Stimulated activated CD4-positive, alpha-beta T cell treated with anti-CD3 and anti-CD28 coated beads, Interleukin-15, amount 100 ng/mL, for 24 hours (primary cell): Measurements from ENCODE around the gene SGSM2.
A peak's percentile ranks its signal among the peaks of the same experiment; 100 is the strongest.

Source experiments
- DNase-seq: peaks from one replicate; pipeline ENCODE4 v3.0.0-alpha.2; 2020

SGSM2 gene

DNA sequence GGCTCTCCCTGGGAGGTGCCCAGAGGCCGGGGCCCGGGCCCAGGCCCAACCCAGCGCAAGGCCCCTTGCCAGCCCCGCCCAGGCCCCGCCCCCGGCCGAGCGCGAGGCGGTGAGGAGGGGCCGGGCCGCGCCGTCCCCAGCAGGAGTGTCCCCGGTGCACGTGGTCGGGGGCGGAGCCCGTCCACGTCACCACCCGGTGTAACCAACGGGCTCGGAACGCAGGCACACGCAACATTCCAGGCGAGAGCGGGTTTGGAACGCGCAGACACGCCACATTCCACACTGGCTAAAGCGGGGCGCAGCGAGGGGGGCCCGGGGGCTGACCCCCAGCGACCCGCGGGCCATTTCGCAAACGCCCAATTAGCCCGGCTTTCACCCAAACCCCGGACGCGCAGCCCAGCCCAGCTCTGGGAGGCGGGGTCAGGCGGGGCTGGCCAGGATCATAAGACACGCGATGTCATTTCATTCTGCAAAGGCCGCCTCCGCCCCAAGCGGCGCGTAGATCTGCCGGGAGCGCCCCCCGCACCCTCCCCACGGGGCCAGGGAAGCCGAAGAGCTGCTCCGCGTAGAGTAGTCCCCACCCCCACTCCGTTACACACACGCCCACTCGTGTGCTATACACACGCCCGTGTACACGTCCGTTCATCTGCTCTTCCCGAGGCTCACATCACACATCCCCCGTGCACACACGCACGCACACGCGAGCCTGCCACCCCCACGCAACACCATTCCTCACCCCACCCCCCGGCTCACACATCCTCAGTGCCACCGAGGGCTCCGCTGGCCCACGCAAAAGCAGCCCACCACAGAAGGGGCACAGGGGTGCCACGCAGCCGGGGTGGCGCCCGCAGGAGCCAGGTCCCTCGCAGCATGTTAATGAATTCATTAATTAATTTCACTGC lies 62.5 kb downstream of the SGSM2 start:
- peak; percentile 96 for DNase-seq

DNA sequence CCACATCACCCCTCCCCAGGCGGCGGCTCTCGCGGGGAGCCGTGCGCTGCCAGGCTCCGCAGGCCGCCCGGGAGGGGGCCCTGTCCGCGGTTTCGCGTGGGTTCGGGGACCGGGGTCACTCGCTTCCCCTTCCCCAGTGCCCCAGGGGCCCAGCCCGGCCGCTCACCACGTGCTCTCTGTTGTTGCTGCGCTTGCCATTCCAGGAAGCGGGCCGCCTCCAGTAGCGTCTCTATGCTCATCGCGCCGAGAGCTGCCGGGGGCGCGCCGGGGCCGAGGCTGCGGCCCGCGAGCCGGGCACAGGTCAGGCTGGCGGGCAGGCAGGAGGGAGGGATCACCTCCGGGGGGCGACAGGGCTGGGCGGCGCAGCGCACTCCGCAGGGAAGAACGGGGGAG lies 63.2 kb downstream of the SGSM2 start:
- DNase-seq: peak; percentile 78

DNA sequence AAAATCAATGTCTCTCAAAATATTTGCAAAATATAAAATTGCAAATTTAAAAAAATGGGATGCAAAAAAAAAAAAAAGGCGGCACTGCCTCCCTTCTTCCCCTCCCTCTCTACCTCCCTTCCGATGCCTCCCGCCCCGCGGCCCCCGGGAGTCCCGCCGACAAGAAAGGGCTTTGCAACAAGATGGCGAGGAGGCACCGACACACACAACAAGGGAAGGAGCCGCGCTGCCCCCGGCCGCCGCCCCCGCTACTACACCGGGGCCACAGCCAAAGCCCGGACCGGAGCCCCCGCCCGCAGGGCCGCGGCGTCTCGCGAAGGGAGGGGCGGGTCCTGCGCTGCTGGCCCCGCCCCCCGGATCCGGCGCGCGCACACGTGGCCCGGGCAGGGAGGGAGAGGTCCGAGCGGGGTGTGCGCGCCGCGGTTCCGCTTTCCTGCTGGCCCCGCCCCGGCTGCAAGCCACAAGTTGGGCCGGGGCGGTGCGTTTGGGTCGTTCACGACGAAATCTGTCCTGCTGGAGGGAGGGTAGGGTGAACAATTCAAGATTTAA lies 63.6 kb downstream of the SGSM2 start, which contains the start of gene MNT:
Gene MNT (minus strand): TSS at position 184 of the 549 bp plus-strand sequence. CDS start 348 bp downstream, outside the sequence.
- peak; percentile 95 for DNase-seq

DNA sequence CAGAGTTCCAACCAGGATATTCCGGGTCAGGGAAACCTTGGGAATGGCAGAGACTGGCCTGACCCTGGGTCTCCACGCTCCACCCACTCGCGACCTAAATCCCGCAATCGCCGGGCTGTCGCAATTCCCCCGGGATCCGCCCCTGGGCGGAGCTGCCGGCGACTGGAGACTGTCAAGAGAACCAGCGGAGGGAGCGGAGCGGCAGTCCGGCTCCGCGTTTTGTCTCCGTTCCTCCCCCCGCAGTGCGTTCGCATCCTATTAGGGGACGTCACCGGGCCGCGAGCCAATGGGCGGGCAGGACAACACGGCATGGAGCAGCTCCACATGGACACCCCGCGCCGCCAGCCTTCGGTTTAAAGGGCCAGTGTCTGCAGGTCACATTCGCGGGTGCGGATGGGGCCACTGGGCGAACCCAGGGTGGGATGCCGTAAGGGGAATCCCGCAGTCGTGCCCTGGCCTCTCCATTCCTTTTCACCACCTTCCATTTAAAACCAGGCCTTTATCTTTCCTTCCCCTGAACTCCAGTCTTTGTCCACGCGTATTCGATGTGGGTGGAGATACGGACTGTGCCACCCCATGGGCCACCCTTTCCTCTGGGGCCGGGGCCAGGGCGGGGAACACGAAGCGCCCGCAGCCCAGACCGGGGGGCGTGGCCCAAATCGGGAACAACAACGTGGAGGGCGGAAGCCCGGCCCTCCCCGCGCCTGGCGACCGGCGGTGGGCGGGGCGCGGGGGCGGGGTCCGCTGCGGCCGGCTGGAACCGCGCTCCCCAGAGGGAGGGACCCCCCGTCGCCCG lies 64.3 kb downstream of the SGSM2 start:
- peak; percentile 99 for DNase-seq

DNA sequence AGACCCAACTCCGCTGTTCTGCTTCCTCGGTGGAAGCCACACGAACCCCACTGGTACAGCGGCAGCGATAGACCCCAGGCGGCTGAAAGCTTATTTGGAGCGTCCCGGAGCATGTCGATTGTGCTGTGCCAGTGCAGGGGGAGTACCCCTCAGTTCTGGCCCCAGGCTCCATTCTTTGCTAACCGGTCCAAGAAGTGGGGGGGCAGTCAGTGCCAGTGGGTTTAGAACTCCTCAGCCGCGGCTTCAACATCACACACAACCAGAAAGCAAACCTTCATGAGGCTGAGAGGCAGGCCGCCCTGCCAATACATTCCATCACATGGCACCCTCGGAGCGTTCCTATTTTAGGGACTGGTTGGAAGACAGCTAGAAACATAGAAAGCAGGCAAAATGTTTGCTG lies 65.2 kb downstream of the SGSM2 start:
- no peak for DNase-seq

DNA sequence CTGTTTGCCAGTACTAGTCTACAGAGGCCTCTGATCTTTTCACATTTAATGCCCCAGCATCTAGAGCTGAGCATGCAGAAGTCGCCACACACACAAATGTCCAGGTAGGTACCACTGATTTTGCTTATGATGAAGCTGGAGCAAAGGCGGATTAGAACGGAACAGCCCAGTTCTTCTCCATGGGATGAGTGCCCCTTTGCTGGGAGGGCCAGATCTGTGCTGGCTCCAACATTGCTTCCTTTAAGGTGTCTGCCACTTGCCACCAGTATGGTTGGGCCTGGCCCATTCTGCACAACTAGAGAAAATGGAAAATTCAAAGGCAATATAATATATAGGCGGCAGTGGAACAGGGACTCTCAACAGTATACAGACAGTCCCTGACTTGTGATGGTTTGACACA lies 65.7 kb downstream of the SGSM2 start:
- no peak for DNase-seq

DNA sequence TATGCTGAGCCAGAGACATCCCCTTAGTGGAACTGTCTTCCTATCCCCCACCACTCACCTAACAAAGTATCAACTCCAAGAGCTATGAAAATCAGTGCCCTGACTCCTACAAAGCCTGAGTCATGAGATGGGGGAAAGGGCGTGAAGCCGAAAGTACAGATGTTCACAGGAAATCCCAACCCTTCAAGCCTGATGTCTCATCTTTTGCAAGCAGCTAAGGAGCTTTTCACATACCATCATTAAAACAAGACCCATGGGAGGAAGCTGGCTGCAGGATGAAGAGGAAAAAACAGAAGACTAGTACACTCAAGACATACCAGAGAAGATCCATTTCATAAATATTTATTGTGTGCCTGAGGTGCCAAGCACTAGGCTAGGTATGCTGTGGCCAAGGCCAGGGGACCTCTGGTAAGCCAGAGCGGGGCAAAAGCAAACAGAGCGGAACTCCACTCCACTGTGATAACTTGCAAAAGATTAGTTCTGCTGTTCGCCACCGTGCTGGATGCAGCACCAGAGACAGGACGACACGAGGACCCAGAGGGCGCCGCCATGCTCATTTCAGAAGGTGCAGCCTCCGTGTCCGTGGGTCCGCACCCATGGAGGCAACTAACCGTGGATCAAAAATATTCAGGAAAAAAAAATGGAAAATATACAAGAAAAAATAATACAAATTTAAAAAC lies 68.1 kb downstream of the SGSM2 start:
- DNase-seq: no peak

DNA sequence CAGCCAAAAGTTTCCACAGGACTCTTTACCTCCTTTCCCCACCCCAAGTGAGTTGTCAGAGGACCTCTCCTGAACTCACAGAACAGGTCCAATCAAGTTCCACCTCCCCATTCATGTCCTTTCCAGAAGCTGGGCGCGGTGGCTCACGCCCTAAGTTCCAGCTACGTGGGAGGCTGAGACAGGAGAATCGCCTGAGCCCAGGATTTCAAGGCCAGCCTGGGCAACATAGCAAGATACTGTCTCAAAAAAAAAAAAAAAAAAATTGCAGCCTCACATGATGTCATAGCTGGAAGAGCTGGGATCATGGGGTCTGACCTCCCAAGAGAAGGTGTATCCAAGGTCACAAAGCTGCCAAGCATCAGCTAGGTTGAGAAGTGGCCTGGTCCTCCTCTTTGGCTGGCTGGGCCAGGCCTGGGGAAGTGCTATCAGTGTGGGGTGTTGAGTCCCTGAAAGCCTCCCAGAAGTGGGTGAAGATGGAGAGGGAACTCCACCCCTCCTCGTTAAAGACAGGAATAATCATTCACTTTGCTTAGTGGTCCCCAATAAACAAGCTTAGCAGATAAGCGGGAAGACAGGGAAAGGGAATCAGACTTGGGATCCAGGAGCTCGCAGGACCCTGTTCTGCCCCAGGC lies 69.1 kb downstream of the SGSM2 start:
- no peak for DNase-seq

DNA sequence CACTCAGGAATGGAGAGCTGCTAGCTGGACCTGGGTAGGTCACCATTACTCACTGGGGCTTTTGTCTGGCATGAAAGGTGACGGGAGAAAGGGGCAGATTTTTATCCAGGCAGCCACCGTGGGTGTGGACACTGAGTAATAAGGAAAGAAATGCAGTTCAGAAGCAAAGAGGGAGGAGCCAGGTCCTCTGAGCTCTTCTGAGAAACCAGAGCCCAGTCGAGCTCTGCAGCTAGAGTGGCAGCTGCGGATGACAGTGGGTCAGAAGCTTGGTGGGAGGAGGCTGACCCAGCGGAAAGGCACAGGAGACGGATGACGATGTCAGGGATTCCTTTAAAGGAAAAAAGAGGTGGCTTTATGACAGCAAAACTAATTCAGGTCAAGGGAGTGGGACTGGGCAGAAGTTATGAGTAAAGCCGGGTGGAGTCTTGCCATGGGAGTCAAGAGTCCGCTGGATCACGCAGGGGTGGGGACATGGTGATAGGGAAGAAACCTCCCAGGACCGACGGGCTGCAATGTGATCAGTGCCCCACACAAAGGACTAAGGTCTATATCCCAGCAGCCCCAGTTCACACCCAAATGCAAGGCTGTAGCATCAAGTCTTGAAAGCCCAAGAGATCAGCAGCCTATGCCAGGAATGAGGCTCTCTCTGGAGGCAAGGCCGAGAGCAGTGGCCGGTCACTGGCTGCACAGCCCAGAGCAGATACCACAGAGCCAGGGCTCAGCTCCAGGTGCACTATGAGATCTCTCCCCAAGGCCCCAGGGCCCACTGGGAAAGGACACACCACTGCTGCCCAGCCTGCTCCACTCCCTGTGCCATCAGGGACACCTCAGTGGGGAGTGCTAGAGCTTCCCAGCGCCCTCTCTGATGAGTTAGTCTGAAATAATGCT lies 69.8 kb downstream of the SGSM2 start:
- peak; percentile 29 for DNase-seq

DNA sequence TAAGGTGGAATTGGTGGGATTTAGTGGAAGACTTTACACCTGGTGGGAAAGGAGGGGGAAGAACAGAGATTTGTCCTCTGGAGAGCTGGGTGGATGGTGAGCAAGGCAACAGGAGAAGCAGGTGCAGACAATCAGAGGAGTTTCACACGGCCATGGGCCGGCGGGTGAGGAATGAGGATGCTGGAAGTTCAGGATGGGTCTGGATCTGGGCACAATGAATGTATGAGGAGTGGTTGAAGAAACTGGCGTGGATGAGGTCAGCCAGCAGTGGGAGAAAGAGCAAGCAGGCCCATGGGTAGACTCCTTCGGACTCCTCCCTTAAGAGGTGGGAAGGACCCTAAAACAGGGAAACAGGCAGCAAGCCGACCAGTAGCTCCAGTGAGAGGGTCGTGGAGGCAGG lies 73.7 kb downstream of the SGSM2 start:
- no peak for DNase-seq

DNA sequence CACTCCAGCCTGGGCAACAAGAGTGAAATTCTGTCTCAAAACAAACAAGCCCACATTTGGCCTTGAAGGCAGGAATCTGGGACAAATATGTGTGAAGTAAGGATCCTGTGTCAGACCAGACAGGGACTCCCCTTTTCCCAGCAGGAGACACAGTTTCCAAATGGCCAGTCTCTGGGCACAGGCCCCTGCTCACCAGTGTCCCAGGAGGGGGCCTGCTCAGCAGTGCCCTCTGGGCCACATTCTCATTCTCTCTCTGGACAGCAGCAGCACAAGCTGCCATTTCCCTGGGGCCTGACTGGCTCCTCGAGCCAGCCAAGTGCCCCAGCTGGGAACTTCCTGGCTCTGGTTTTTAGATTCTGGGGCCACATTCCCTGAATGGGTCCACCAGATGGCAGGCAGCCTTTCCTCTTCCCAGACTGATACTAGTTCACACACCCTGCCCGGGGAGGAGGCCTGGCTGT lies 75.3 kb downstream of the SGSM2 start:
- no peak for DNase-seq

DNA sequence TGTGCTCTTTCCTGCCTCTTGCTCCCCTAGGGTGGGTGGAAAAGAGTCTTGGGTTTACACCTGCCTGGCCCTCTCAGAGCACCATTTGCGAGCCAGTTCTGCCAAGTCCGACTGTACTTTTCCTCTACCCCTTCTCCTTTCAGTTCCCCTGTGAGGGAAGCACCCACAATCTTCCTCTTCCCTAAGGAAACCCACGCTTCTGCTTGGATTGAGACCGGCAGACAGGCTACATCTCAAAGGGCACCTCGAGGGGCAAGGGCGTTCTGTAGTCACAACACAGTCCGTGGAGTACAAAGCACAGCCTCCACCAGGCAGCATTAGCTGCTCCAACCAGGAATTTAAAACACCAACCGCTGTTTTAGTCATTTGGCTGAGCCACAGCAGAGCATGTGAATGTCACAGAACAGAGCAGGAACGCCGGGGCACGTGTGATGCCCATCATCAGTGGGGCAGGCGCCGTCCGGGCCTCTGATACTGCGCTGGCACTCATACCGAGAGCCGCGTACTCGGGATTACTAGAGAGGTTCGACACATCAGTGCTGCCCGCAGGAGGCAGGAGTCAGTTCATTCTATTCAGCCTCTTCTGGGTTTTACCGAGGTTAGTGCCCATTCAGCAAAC lies 77.3 kb downstream of the SGSM2 start:
- no peak for DNase-seq

DNA sequence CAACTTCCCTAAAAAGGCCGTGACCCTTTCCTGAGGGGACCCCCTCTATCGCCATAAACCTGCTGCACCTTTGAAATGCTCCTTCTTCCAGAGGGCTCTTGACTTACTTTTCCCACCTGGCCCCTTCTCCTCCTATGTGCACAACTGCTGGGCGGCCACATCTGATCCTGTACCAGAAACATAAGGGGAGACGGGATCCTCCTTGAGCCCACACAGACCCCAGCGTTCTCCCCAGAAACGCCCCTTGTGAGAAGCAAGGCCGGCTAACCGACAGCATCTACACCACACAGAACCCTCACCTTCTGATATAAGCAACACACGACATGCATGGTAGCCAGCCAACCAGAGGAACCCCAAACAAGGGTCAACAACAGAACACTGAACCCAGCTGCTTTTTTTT lies 77.8 kb downstream of the SGSM2 start:
- no peak for DNase-seq

DNA sequence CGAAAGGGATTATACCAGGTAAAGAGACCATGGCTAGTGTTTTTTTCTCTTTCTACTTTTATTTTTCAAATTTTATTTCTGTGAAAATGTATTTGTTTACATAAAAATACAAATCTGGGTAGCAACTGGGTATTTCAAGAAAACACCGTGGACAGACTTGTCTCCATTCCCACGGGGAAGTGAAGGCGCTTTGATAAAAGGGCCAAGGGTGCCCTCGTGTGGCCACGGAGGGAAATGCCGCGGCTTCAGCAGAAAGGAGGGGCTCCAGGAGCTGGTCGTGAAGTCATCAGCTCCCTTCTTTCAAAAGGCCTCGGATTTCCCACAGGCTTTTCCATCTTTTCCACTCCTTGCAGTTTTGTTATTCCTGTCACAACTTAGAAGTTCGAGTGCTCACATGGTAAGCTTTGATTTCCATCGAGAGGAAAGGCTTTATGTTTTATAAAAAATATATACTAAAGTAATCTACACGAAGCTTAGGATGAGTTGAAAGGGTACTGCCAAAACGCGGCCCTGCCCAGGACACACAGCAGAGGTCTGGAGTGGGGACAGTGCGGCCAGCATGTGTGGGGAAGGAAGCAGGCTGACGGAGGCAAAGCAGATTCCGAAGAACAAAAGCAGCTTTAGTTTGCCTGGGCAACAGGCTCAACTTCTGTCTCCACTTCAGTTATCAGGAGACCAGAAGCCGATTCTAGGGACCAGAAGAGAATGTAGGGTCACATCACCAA lies 78.9 kb downstream of the SGSM2 start:
- peak; percentile 86 for DNase-seq

DNA sequence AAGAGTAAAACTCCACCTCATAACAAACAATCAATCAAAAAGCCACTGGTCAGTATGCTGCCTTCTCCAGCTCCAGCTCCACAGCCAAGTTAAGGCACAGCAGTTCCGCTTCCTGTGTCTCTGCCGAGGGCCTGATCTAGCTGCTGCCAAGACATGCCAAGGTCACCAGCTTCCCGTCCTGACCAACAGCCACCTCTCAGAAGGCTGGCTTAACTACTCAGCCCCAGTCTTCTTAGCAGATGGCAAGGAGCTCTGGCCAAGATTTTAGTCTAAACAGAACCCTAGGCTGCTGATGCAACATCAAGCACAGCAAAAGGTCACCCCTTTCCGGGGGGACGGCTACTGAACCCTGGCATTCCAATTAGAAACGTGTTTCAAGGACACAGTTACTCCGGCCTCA lies 81.3 kb downstream of the SGSM2 start:
- no peak for DNase-seq

DNA sequence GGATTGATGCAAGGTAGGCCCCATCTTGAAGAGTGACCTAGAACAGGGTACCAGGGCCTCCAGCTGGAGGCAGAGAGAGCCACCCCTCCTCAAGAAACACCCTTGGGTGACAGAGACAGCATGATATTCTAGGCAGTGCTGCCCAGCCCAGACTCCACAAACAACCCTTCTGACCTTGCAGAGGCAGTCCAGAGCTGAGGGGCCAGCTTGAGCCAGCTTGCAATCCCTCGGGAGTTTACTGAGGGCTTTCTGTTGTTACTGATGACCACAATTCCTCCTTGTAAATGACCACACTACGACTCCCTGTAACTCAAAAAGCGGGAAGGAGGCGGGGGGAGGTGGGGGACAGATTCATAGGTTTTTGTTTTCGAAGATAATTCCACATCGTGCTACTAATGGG lies 82.2 kb downstream of the SGSM2 start:
- no peak for DNase-seq

DNA sequence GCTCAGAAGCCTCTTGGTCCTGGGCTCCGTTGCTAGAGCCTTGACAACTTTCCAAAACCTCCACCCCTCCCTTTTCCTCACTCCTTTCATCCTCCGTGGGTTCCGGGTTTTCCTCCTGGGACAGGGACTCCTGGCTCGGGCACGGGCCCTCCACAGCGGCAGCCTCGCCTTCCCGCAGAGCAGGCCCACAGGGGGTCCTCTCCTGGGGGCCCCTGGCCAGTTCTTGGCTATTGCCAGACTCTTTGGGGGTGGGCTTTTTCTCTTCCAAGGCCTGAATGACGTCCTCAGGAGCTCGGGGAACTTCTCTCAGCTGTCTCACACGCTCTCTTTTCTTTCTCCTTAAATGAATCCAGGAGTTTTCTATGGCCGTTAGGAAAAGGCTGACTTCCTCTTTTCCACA lies 82.9 kb downstream of the SGSM2 start:
- no peak for DNase-seq

DNA sequence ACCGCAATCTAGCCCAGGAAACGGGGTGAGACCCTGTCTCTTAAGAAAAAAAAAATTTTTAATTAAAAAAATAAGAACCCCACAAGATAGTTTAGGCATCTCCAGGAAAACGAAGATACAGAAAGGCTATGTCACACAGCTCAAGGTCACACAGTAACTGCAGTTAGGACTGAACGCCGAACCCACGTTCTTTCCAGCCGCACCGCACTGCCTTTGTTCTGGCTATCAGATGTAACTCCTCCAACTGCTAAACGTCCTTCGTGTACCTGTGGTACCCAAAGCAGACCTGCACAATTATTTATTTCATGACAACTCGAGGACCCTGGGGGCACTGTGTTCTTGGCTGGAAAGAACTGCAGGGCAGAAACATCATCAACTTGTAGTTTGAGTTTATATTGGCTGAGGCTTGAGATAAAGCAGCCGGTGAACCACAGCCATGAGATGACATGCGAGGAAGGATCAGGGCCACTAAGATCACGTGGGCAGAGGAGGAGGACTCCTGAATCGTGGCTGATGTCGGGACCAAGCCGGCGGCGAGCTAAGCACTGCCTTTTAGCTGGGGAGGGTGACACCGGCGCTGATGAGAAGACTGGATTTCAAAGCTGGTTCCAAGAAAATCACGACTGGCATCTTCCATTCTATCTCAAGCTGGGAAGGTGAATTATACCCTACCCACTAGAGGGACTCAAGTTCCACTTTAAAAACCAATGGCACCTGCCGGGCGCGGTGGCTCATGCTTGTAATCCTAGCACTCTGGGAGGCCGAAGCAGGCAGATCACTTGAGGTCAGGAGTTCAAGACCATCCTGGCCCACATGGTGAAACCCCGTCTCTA lies 84.2 kb downstream of the SGSM2 start:
- no peak for DNase-seq

DNA sequence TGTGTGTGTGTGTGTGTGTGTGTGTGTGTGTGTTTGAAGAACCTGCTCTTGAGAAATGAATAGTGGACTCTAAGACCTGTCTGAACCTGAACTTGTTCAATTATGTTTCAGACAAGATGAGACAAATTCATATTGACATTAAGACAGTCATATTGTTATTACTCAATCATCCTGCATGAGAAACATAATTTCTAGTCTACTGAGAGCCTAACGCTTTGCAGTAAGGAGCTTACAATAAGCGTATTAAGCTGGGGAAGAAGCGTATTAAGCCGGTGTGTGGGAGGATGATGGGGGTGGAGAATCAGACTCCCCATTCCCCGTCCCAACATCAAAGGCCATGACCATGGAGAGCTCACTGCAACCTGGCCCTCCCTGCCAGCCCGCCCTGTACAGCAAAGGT lies 86.0 kb downstream of the SGSM2 start:
- DNase-seq: no peak
